Mesothelial cell of epicardium (in vitro differentiated cells): ENCODE measurements around the gene TAAR5. TPM values are rescaled to one million over a fixed set of nuclear protein-coding genes. Genes with fewer than 3 reads are reported as not detected.
"Not testable (repeated sequence)": the region's sequence is repeated elsewhere in the genome, so short reads cannot be mapped to it uniquely, and the experiment has no call there.

Experiments
- DNase-seq, 2 experiments: peaks; one replicate each; pipeline ENCODE4 v3.0.0; 2021; ENCODE audit warnings: low spot score in 2 of 2; ENCODE audit not compliant: unreplicated experiment in 2 of 2
- H3K27ac Mint-ChIP-seq: 2 replicates; pipeline ENCODE4 v1.8.0; 2021; ENCODE audit warnings: mixed read lengths
- H3K27me3 Mint-ChIP-seq: 2 replicates; pipeline ENCODE4 v1.8.0; 2021; ENCODE audit warnings: low read depth, mixed read lengths
- H3K36me3 Mint-ChIP-seq: 2 replicates; pipeline ENCODE4 v1.8.0; 2021; ENCODE audit warnings: mixed read lengths
- H3K4me1 Mint-ChIP-seq: 2 replicates; pipeline ENCODE4 v1.8.0; 2021; ENCODE audit warnings: mixed read lengths
- H3K4me3 Mint-ChIP-seq: 2 replicates; pipeline ENCODE4 v1.8.0; 2021; ENCODE audit warnings: mild to moderate bottlenecking, moderate library complexity, mixed read lengths
- H3K9me3 Mint-ChIP-seq: 2 replicates; pipeline ENCODE4 v1.8.0; 2021; ENCODE audit warnings: mixed read lengths
- CTCF ChIP-seq: fragments of 200-600 bp; sonication (generic); IDR thresholded peaks from one replicate; pipeline ENCODE4 v1.5.0; 2021; ENCODE audit warnings: antibody characterized with exemption; ENCODE audit not compliant: unreplicated experiment
- total RNA-seq: library from RNA; stranded (reverse); gene quantifications from 3 replicates; pipeline ENCODE4 v1.2.1, GENCODE V29; 2021

TAAR5 gene
- total RNA-seq = not detected in 3 replicates

GRCh38 chr6:132589454-132589853, at the start of gene TAAR5:
TSS of gene TAAR5 (minus strand) at chr6:132589741. CDS start at chr6:132589686, 55 bp downstream.
- no peak within 1 kb of the TSS for H3K4me3 Mint-ChIP-seq
- no peaks in the 10 kb centered on the region for H3K9me3 Mint-ChIP-seq
- H3K36me3 Mint-ChIP-seq = no peaks in the 10 kb centered on the region
- no peaks in the 10 kb centered on the region for H3K4me1 Mint-ChIP-seq
- no peak for TF ChIP-seq CTCF
- H3K27me3 Mint-ChIP-seq = peaks cover 14% of the 10 kb centered on the region
- no peak for DNase-seq
- H3K27ac Mint-ChIP-seq = no peak within 1 kb of the TSS

GRCh38 chr6:132637135-132637534, 47.6 kb upstream of the TAAR5 start:
- H3K4me1 Mint-ChIP-seq, H3K4me3 Mint-ChIP-seq, H3K27me3 Mint-ChIP-seq, DNase-seq, H3K36me3 Mint-ChIP-seq, H3K27ac Mint-ChIP-seq: not testable (repeated sequence)
- peaks cover 40% of the 10 kb centered on the region for H3K9me3 Mint-ChIP-seq

GRCh38 chr6:132635906-132636305, 46.4 kb upstream of the TAAR5 start:
- not testable (repeated sequence) for H3K27ac Mint-ChIP-seq, H3K36me3 Mint-ChIP-seq, H3K4me3 Mint-ChIP-seq, H3K4me1 Mint-ChIP-seq, DNase-seq, H3K27me3 Mint-ChIP-seq
- peaks cover 40% of the 10 kb centered on the region for H3K9me3 Mint-ChIP-seq

- H3K27ac Mint-ChIP-seq, H3K4me3 Mint-ChIP-seq, H3K36me3 Mint-ChIP-seq, H3K27me3 Mint-ChIP-seq, H3K4me1 Mint-ChIP-seq, DNase-seq: not testable (repeated sequence)
- peaks cover 40% of the 10 kb centered on the region for H3K9me3 Mint-ChIP-seq
These were observed 45.7 kb upstream of the TAAR5 start for GRCh38 chr6:132635288-132635687.

GRCh38 chr6:132634796-132635195, 45.3 kb upstream of the TAAR5 start:
- Mint-ChIP-seq H3K4me1 (no peaks in the 10 kb centered on the region), H3K27me3 (peaks cover 10% of the 10 kb centered on the region), H3K4me3 (no peak overlapping the region), H3K36me3 (peaks cover 3% of the 10 kb centered on the region), H3K27ac (no peak overlapping the region), H3K9me3 (peaks cover 37% of the 10 kb centered on the region)
- no peak for DNase-seq
- no peak for TF ChIP-seq CTCF

GRCh38 chr6:132633362-132633761, 43.8 kb upstream of the TAAR5 start:
- Mint-ChIP-seq H3K36me3 (peaks cover 3% of the 10 kb centered on the region), H3K4me3 (no peak overlapping the region), H3K4me1 (no peaks in the 10 kb centered on the region), H3K9me3 (peaks cover 32% of the 10 kb centered on the region), H3K27me3 (peaks cover 8% of the 10 kb centered on the region), H3K27ac (no peak overlapping the region)
- TF ChIP-seq CTCF = no peak
- no peak for DNase-seq

- Mint-ChIP-seq H3K27ac (no peak within 1 kb of the TSS), H3K36me3 (peaks cover 3% of the 10 kb centered on the region), H3K4me1 (peaks cover 9% of the 10 kb centered on the region), H3K27me3 (peaks cover 8% of the 10 kb centered on the region), H3K9me3 (peaks cover 21% of the 10 kb centered on the region), H3K4me3 (no peak within 1 kb of the TSS)
- no peak for DNase-seq
- TF ChIP-seq CTCF = no peak
These were observed 34.6 kb upstream of the TAAR5 start, which contains the start of gene TAAR2 for GRCh38 chr6:132624175-132624574. TSS of gene TAAR2 (minus strand) at chr6:132624275. CDS start at chr6:132624275, 0 bp downstream.
